Esophagus muscularis mucosa (tissue), 3 donors: ENCODE measurements around the gene HAX1.

ENCODE experiments used
- CTCF ChIP-seq, 3 experiments: fragments of 200-600 bp in 2 of 3; fragments of 450-650 bp in 1 of 3; sonication (generic) in 2 of 3; IDR thresholded peaks; one replicate each; pipeline ENCODE4 v1.5.1; 2017 to 2019; ENCODE audit warnings: antibody characterized with exemption in 3 of 3, mild to moderate bottlenecking in 2 of 3, moderate library complexity in 1 of 3
- POLR2A ChIP-seq: fragments of 450-650 bp; IDR thresholded peaks from one replicate; pipeline ENCODE4 v1.6.1; 2017; ENCODE audit warnings: antibody characterized with exemption, moderate library complexity, mild to moderate bottlenecking, low read depth
- POLR2AphosphoS5 ChIP-seq, 2 donors: sonication (generic); formaldehyde crosslinking; IDR thresholded peaks; one replicate each; pipeline ENCODE4 v1.6.1; 2017; ENCODE audit warnings: antibody characterized with exemption in 2 of 2

- no peak for TF ChIP-seq POLR2A
- TF ChIP-seq CTCF (IDR thresholded peaks at IDR 0.05): no peak
- TF ChIP-seq POLR2AphosphoS5 (IDR thresholded peaks at IDR 0.05): no peak
These were observed 49.5 kb upstream of the HAX1 start for GRCh38 chr1:154222918-154223317.
